Measurements from ENCODE around the gene PRAC1. TPM values are rescaled to one million over a fixed set of nuclear protein-coding genes. Genes with fewer than 3 reads are reported as not detected.

PRAC1 gene
- total RNA-seq, 2 experiments from 2014 or later: not detected

DNA sequence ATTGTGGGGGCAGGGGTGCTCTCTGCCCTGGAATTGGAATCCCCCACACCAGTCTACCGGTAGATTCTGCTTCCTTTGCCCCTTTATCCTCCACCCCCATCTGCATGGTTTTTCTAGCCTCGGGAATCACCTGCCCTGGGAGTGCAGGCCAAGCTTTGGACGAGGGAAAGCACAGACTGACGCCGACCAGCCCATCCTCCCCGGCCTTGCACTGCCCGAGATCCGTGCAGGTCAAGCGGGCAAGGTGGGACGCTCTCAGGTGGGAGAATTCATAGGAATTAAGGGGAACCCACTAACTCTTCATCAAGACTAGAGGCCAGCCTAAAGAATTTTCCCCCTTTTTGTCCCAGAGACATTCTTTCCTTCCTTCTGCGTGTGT, 16.1 kb upstream of the PRAC1 start:
- no TSS peak for BruUV-seq (replicated peaks)
- no peaks in the 10 kb centered on the region for H3K9me3 ChIP-seq (ENCODE audit: low read length)
- no peak overlapping the region for H3K4me2 ChIP-seq (ENCODE audit: low read length)
- no peak overlapping the region for H2AFZ ChIP-seq (ENCODE audit: low read length)
- H3K36me3 ChIP-seq (ENCODE audit: insufficient read depth, low read length): no peaks in the 10 kb centered on the region
- H3K9me2 ChIP-seq (ENCODE audit: insufficient read depth, low read length): no peaks in the 10 kb centered on the region
- TF ChIP-seq EZH2phosphoT487 (IDR thresholded peaks at IDR 0.05; ENCODE audit: borderline replicate concordance, low read depth, low read length): no peak
- intact Hi-C loops (cut with micrococcal nuclease; ENCODE audit: unreplicated experiment): no loop called here
- no peaks in the 10 kb centered on the region for H3K79me2 ChIP-seq (ENCODE audit: insufficient read depth, low read depth, low read length)
- H3K27ac ChIP-seq (ENCODE audit: low read depth, low read length, poor library complexity, severe bottlenecking): no peak overlapping the region
- no peaks in the 10 kb centered on the region for H4K20me1 ChIP-seq (ENCODE audit: insufficient read depth, low read length)
- POLR2A ChIA-PET: no interaction called here
- H3K4me1 ChIP-seq (ENCODE audit: insufficient read depth, low read length, poor library complexity, severe bottlenecking): no peaks in the 10 kb centered on the region
- DNase-seq (ENCODE audit: low spot score): no peak
- CTCF ChIA-PET (ENCODE audit: unreplicated experiment): no interaction called here
- H3K4me3 ChIP-seq (ENCODE audit: low read depth, low read length, poor library complexity, severe bottlenecking): no peak overlapping the region

DNA sequence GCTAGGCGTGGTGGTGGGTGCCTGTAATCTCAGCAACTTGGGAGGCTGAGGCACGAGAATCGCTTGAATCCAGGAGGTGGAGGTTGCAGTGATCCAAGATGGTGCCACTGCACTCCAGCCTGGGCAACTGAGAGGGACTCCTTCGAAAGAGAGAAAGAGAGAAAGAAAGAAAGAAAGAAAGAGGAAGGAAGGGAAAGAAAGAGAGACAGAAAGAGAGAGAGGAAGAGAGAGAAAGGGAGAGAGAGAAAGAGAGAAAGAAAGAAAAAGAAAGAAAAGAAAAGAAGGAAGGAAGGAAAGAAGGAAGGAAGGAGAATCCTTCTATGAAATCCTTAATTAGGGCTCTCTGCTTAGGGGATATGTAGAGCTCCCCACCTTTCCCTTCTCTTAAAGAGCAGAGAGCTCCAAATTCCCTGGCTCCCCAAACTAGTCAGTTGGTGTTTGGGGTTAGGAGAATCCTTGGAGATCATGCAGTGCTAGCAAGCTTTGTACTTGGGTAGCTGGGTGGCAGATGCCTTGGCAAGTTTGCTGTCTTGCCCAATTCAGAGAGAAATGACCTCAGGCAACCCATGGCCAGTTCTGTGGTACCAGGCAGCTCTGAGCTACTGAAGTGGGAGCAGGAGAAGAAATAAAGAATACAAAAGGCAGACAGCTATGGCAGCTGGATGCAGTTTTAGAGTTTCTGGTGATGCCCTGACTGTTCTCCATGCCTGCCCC, 15.2 kb upstream of the PRAC1 start:
- H3K9me2 ChIP-seq (ENCODE audit: insufficient read depth, low read length): no peaks in the 10 kb centered on the region
- H2AFZ ChIP-seq (ENCODE audit: low read length): no peak overlapping the region
- no TSS peak for BruUV-seq (replicated peaks)
- H4K20me1 ChIP-seq (ENCODE audit: insufficient read depth, low read length): no peaks in the 10 kb centered on the region
- no peaks in the 10 kb centered on the region for H3K36me3 ChIP-seq (ENCODE audit: insufficient read depth, low read length)
- CTCF ChIA-PET (ENCODE audit: unreplicated experiment): interaction anchor here (0.6 kb wide), 1 partner anchor 9 kb away, joined by 3 read pairs; the partner anchor contains the start of gene HOXB13
- intact Hi-C loops (cut with micrococcal nuclease; ENCODE audit: unreplicated experiment): no loop called here
- H3K4me2 ChIP-seq (ENCODE audit: low read length): no peak overlapping the region
- no peaks in the 10 kb centered on the region for H3K4me1 ChIP-seq (ENCODE audit: insufficient read depth, low read length, poor library complexity, severe bottlenecking)
- H3K9me3 ChIP-seq (ENCODE audit: low read length): no peaks in the 10 kb centered on the region
- no peak overlapping the region for H3K4me3 ChIP-seq (ENCODE audit: low read depth, low read length, poor library complexity, severe bottlenecking)
- no peak for TF ChIP-seq EZH2phosphoT487 (IDR thresholded peaks at IDR 0.05; ENCODE audit: borderline replicate concordance, low read depth, low read length)
- TF ChIP-seq, protein P1, sequence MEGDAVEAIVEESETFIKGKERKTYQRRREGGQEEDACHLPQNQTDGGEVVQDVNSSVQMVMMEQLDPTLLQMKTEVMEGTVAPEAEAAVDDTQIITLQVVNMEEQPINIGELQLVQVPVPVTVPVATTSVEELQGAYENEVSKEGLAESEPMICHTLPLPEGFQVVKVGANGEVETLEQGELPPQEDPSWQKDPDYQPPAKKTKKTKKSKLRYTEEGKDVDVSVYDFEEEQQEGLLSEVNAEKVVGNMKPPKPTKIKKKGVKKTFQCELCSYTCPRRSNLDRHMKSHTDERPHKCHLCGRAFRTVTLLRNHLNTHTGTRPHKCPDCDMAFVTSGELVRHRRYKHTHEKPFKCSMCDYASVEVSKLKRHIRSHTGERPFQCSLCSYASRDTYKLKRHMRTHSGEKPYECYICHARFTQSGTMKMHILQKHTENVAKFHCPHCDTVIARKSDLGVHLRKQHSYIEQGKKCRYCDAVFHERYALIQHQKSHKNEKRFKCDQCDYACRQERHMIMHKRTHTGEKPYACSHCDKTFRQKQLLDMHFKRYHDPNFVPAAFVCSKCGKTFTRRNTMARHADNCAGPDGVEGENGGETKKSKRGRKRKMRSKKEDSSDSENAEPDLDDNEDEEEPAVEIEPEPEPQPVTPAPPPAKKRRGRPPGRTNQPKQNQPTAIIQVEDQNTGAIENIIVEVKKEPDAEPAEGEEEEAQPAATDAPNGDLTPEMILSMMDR (conservative IDR thresholded peaks at IDR 0.05; ENCODE audit: low read length): no peak
- no peaks in the 10 kb centered on the region for H3K79me2 ChIP-seq (ENCODE audit: insufficient read depth, low read depth, low read length)
- POLR2A ChIA-PET: interaction anchor here (0.6 kb wide), 1 partner anchor 599 kb away, joined by 5 read pairs; no protein-coding TSS in a partner anchor
- H3K27ac ChIP-seq (ENCODE audit: low read depth, low read length, poor library complexity, severe bottlenecking): no peak overlapping the region
- DNase-seq (ENCODE audit: low spot score): no peak

DNA sequence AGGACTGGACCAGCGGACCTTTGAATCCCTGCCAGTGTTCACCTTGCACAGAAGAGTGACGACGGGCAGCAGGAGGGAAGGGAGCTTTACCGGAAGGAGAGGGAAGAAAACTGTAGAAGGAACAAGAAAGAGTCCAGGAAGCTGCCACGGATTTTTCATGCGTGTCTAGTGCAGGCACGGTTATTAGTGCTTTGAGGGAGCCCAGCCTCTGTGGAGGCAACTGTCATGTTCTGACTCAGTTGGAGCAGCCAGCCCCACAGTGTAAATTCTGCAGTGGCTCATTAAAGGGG, 12.7 kb upstream of the PRAC1 start:
- no peaks in the 10 kb centered on the region for H3K9me3 ChIP-seq (ENCODE audit: low read length)
- CTCF ChIA-PET (ENCODE audit: unreplicated experiment): no interaction called here
- no peaks in the 10 kb centered on the region for H4K20me1 ChIP-seq (ENCODE audit: insufficient read depth, low read length)
- no peak overlapping the region for H3K4me3 ChIP-seq (ENCODE audit: low read depth, low read length, poor library complexity, severe bottlenecking)
- no peaks in the 10 kb centered on the region for H3K9me2 ChIP-seq (ENCODE audit: insufficient read depth, low read length)
- no TSS peak for BruUV-seq (replicated peaks)
- H3K79me2 ChIP-seq (ENCODE audit: insufficient read depth, low read depth, low read length): no peaks in the 10 kb centered on the region
- H3K4me1 ChIP-seq (ENCODE audit: insufficient read depth, low read length, poor library complexity, severe bottlenecking): no peaks in the 10 kb centered on the region
- TF ChIP-seq, protein P1 (conservative IDR thresholded peaks at IDR 0.05; ENCODE audit: low read length): no peak
- TF ChIP-seq EZH2phosphoT487 (IDR thresholded peaks at IDR 0.05; ENCODE audit: borderline replicate concordance, low read depth, low read length): no peak
- intact Hi-C loops (cut with micrococcal nuclease; ENCODE audit: unreplicated experiment): no loop called here
- no peak for DNase-seq (ENCODE audit: low spot score)
- H3K4me2 ChIP-seq (ENCODE audit: low read length): no peak overlapping the region
- H2AFZ ChIP-seq (ENCODE audit: low read length): no peak overlapping the region
- no peak overlapping the region for H3K27ac ChIP-seq (ENCODE audit: low read depth, low read length, poor library complexity, severe bottlenecking)
- no peaks in the 10 kb centered on the region for H3K36me3 ChIP-seq (ENCODE audit: insufficient read depth, low read length)
- POLR2A ChIA-PET: interaction anchor here (0.6 kb wide), 1 partner anchor 99 kb away, joined by 3 read pairs; no protein-coding TSS in a partner anchor

All from OCI-LY7 (cell line).